ENCODE results near the gene KRT73. TPM values are rescaled to one million over a fixed set of nuclear protein-coding genes. Genes with fewer than 3 reads are reported as not detected.

Gene KRT73
- total and polyA plus RNA-seq, 2 donors (not counting 3 experiments of a cell fraction or from before 2014, with no cell fraction given), result not detected

GRCh38 chr12:52645982-52646381, 27.6 kb upstream of the KRT73 start:
- Histone ChIP-seq H3K9me3 (replicated peaks; ENCODE audit: control insufficient read depth, insufficient read depth, low read length) (no peaks in the 10 kb centered on the region), H3K4me2 (ENCODE audit: insufficient read depth, low read length) (no peak overlapping the region), H3K4me3 (replicated peaks in 1 of 3; ENCODE audit: insufficient read depth in 1 of 3, low read depth in 1 of 3, low read length in 3 of 3) (no peak overlapping the region), H3K36me3 (ENCODE audit: control insufficient read depth in 2 of 2, extremely low read depth in 1 of 2, insufficient read depth in 2 of 2, low read length in 2 of 2) (no peaks in the 10 kb centered on the region), H3K9me1 (replicated peaks; ENCODE audit: control insufficient read depth, extremely low read depth, insufficient read depth, low read length) (no peaks in the 10 kb centered on the region), H4K20me1 (replicated peaks; ENCODE audit: control insufficient read depth, extremely low read depth, insufficient read depth, low read length) (no peaks in the 10 kb centered on the region), H3K27me3 (ENCODE audit: control insufficient read depth in 2 of 2, insufficient read depth in 2 of 2, low read length in 2 of 2) (peaks cover 6 to 7% of the 10 kb centered on the region in 2 experiments), H3K9ac (replicated peaks; ENCODE audit: extremely low read depth, insufficient read depth, low read length) (no peak overlapping the region), H3K27ac (ENCODE audit: insufficient read depth, low read depth, low read length) (no peak overlapping the region), H3K79me2 (ENCODE audit: control insufficient read depth, insufficient read depth, low read length) (no peaks in the 10 kb centered on the region), H3K4me1 (ENCODE audit: control insufficient read depth, extremely low read depth, insufficient read depth, low read length) (no peaks in the 10 kb centered on the region), H2AFZ (ENCODE audit: low read depth, low read length) (no peak overlapping the region)
- CTCF ChIA-PET, result no interaction called here
- no peak for DNase-seq (ENCODE audit: low read depth, low spot score)
- no peak for FAIRE-seq
- no TSS peak for BruUV-seq (replicated peaks)
- POLR2A ChIA-PET, result no interaction called here
- no peak for TF ChIP-seq POLR2AphosphoS5 (IDR thresholded peaks at IDR 0.05; ENCODE audit: insufficient read depth, low read depth, low read length)
- TF ChIP-seq JUN (IDR thresholded peaks at IDR 0.05; ENCODE audit: borderline replicate concordance, insufficient read depth, insufficient read length, low read depth), result no peak
- no peak for TF ChIP-seq POLR2A (IDR thresholded peaks at IDR 0.05; ENCODE audit: low read depth, low read length)
- no peak for TF ChIP-seq GATA2 (IDR thresholded peaks at IDR 0.05; ENCODE audit: insufficient read depth, insufficient read length, low read depth, low read length)
- no peak for TF ChIP-seq MYC (IDR thresholded peaks at IDR 0.05; ENCODE audit: low read depth, low read length)
- no peak for TF ChIP-seq FOS (IDR thresholded peaks at IDR 0.05; ENCODE audit: borderline replicate concordance, insufficient read depth, low read length)
- TF ChIP-seq, protein P1, sequence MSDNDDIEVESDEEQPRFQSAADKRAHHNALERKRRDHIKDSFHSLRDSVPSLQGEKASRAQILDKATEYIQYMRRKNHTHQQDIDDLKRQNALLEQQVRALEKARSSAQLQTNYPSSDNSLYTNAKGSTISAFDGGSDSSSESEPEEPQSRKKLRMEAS (IDR thresholded peaks at IDR 0.05; ENCODE audit: insufficient read depth, insufficient read length), result no peak
- TF ChIP-seq, protein P2, sequence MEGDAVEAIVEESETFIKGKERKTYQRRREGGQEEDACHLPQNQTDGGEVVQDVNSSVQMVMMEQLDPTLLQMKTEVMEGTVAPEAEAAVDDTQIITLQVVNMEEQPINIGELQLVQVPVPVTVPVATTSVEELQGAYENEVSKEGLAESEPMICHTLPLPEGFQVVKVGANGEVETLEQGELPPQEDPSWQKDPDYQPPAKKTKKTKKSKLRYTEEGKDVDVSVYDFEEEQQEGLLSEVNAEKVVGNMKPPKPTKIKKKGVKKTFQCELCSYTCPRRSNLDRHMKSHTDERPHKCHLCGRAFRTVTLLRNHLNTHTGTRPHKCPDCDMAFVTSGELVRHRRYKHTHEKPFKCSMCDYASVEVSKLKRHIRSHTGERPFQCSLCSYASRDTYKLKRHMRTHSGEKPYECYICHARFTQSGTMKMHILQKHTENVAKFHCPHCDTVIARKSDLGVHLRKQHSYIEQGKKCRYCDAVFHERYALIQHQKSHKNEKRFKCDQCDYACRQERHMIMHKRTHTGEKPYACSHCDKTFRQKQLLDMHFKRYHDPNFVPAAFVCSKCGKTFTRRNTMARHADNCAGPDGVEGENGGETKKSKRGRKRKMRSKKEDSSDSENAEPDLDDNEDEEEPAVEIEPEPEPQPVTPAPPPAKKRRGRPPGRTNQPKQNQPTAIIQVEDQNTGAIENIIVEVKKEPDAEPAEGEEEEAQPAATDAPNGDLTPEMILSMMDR (IDR thresholded peaks at IDR 0.05; ENCODE audit: extremely low read depth in 1 of 2, insufficient read depth in 1 of 2, low read depth in 1 of 2, low read length in 2 of 2), result no peak
- no peak for TF ChIP-seq EZH2 (IDR thresholded peaks at IDR 0.05; ENCODE audit: borderline replicate concordance, low read depth, low read length, severe bottlenecking)
- dilution Hi-C loops (cut with MboI; ENCODE audit: extremely low pct_ligation_motif_present, low sequenced_read_pairs) (no loop called here), intact Hi-C loops (cut with micrococcal nuclease) (no loop called here)
